ENCODE data around the gene OR10A4.
"Not testable (repeated sequence)": the region's sequence is repeated elsewhere in the genome, so short reads cannot be mapped to it uniquely, and the experiment has no call there.

The OR10A4 gene

DNA sequence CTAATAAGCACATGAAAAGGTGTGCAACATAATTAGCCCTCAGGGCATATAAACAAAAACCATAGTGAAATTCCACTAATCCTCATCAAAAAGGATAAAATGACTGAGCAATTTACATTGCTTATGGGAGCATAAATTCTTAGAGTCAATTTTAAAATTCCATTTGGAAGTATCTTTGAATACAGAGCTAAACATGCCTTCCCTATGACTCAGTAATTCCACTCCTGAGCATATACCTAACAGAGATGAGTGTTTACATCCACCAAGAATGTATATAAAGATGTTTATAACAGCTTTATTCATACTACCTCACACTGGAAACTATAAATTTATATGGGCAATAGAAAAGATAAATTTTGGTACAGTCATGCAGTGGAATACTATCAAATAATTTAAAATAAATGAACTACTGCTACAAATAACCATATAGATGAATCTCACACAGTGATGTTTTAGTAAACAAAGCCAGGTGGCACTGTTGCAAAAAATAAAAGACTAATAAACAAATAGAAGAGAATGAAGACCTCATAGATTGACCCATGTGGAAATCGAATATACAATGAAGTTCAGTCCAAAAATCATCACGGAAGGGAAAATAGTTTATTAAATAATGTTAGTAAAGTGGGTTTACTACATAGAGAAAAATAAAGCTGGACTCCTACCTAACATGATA is 24.0 kb downstream of the OR10A4 start:
- TF ChIP-seq, protein P1, sequence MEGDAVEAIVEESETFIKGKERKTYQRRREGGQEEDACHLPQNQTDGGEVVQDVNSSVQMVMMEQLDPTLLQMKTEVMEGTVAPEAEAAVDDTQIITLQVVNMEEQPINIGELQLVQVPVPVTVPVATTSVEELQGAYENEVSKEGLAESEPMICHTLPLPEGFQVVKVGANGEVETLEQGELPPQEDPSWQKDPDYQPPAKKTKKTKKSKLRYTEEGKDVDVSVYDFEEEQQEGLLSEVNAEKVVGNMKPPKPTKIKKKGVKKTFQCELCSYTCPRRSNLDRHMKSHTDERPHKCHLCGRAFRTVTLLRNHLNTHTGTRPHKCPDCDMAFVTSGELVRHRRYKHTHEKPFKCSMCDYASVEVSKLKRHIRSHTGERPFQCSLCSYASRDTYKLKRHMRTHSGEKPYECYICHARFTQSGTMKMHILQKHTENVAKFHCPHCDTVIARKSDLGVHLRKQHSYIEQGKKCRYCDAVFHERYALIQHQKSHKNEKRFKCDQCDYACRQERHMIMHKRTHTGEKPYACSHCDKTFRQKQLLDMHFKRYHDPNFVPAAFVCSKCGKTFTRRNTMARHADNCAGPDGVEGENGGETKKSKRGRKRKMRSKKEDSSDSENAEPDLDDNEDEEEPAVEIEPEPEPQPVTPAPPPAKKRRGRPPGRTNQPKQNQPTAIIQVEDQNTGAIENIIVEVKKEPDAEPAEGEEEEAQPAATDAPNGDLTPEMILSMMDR (IDR thresholded peaks at IDR 0.05) = no peak
- Mint-ChIP-seq H3K9me3 (peaks cover 14% of the 10 kb centered on the region), H3K4me3 (no peak overlapping the region), H3K27ac (no peak overlapping the region), H3K27me3 (ENCODE audit: low read depth, poor library complexity) (no peaks in the 10 kb centered on the region), H3K4me1 (no peaks in the 10 kb centered on the region), H3K36me3 (ENCODE audit: low read depth) (no peaks in the 10 kb centered on the region)
- no peak for DNase-seq

DNA sequence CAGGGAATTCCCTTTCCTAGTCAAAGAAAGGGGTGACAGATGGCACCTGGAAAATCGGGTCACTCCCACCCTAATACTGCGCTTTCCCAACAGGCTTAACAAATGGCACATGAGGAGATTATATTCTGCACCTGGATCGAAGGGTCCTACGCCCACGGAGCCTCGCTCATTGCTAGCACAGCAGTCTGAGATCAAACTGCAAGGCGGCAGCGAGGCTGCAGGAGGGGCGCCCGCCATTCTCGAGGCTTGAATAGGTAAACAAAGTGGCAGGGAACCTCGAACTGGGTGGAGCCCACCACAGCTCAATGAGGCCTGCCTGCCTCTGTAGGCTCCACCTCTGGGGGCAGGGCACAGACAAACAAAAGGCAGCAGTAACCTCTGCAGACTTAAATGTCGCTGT is 28.4 kb downstream of the OR10A4 start:
- not testable (repeated sequence) for H3K27me3 Mint-ChIP-seq (ENCODE audit: low read depth, poor library complexity); H3K36me3 Mint-ChIP-seq (ENCODE audit: low read depth); H3K27ac Mint-ChIP-seq; H3K4me1 Mint-ChIP-seq; H3K4me3 Mint-ChIP-seq; DNase-seq
- peaks cover 26% of the 10 kb centered on the region for H3K9me3 Mint-ChIP-seq

DNA sequence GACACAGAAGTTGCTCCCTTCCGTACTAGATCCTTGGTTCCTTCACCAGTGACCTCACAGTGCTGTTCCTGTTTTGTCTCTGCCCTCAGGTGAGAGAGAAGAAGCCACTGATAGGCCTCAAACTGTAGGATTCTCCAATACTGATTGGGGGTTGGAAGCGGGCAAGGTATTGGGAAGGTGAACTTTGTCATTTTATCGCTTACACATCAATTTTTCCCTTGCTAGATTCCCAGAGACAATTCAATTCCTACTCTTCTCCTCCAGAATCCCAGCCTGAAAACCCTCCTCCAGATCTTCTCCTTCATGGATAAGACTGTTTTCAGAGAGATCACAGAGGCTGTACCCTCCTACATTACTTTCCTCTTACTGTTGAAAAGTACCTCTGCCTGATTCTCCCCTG is 35.0 kb downstream of the OR10A4 start:
- Mint-ChIP-seq H3K9me3 (peaks cover 7% of the 10 kb centered on the region), H3K27me3 (ENCODE audit: low read depth, poor library complexity) (no peaks in the 10 kb centered on the region), H3K4me3 (no peak overlapping the region), H3K4me1 (no peaks in the 10 kb centered on the region), H3K36me3 (ENCODE audit: low read depth) (no peaks in the 10 kb centered on the region), H3K27ac (no peak overlapping the region)
- TF ChIP-seq, protein P1 (IDR thresholded peaks at IDR 0.05) = no peak
- DNase-seq = no peak

DNA sequence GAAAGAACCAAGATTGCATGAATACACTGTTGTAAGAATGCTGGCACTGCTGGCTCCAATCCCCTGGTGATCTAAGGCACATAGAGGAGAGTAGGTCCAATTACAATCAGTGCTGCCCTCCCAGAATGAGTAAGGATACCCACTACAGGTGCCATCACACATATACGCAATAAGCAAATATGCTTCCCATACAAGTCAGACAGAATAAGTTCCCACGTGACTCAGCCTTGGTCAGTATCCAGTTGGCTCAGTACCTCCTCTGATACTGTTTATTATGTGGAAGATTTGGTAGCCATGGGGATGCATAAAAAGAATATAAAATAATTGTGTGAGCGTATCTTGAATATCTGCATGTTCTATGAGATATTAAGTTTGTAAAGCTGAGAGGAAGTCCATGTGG is 35.5 kb downstream of the OR10A4 start:
- no peak overlapping the region for H3K4me3 Mint-ChIP-seq
- DNase-seq = no peak
- H3K4me1 Mint-ChIP-seq = no peaks in the 10 kb centered on the region
- no peak overlapping the region for H3K27ac Mint-ChIP-seq
- TF ChIP-seq, protein P1 (IDR thresholded peaks at IDR 0.05) = no peak
- H3K36me3 Mint-ChIP-seq (ENCODE audit: low read depth) = no peaks in the 10 kb centered on the region
- H3K27me3 Mint-ChIP-seq (ENCODE audit: low read depth, poor library complexity) = no peaks in the 10 kb centered on the region
- H3K9me3 Mint-ChIP-seq = peaks cover 5% of the 10 kb centered on the region

DNA sequence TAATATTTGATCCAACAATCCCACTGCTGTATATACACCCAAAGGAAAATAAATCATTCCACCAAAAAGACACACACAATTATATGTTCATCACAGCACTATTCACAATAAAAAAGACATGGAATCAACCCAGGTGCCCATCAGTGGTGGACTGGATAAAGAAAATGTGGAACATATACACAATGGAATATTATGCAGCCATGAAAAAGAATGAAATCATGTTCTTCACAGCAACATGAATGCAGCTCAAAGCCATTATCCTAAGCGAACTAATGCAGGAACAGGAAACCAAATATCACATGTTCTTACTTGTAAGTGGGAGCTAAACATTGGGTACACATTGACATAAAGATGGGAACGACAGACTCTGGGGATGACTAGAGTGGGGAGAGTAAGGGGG is 43.3 kb downstream of the OR10A4 start:
- no peaks in the 10 kb centered on the region for H3K9me3 Mint-ChIP-seq
- H3K4me1 Mint-ChIP-seq = no peaks in the 10 kb centered on the region
- no peak overlapping the region for H3K27ac Mint-ChIP-seq
- no peaks in the 10 kb centered on the region for H3K36me3 Mint-ChIP-seq (ENCODE audit: low read depth)
- H3K4me3 Mint-ChIP-seq = no peak overlapping the region
- TF ChIP-seq, protein P1 (IDR thresholded peaks at IDR 0.05) = no peak
- no peaks in the 10 kb centered on the region for H3K27me3 Mint-ChIP-seq (ENCODE audit: low read depth, poor library complexity)
- no peak for DNase-seq

DNA sequence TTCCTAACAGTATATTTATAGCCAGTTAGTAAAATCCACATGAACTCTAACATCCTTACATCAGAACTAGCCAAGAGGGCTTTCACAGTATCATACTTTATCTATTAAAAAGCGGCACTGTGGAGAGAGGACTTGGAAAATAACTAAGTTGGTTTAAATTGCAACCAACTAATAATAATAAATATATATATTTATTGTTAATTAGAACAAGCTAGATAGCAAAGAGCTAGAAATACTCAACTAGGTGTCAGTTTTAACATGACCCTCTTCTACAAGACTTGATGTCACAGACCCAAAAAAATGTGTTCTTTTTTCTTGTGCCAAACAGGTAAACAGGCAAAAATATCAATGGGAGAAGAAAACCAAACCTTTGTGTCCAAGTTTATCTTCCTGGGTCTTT is 44.3 kb downstream of the OR10A4 start, which contains the start of gene OR2D3:
OR2D3 (plus strand) TSS at position 301 of the 400 bp plus-strand sequence; CDS start at position 301, 0 bp downstream.
- H3K4me1 Mint-ChIP-seq = peaks cover 3% of the 10 kb centered on the region
- H3K27me3 Mint-ChIP-seq (ENCODE audit: low read depth, poor library complexity) = peaks cover 3% of the 10 kb centered on the region
- H3K4me3 Mint-ChIP-seq = no peak within 1 kb of the TSS
- H3K27ac Mint-ChIP-seq = no peak within 1 kb of the TSS
- TF ChIP-seq, protein P1 (IDR thresholded peaks at IDR 0.05) = no peak
- no peaks in the 10 kb centered on the region for H3K9me3 Mint-ChIP-seq
- DNase-seq = no peak
- H3K36me3 Mint-ChIP-seq (ENCODE audit: low read depth) = no peaks in the 10 kb centered on the region
